HK-2 (cell line): ENCODE data around the gene HIC2.
"Not testable (repeated sequence)": the region's sequence is repeated elsewhere in the genome, so short reads cannot be mapped to it uniquely, and the experiment has no call there.

Experiments used
- DNase-seq: peaks from one replicate; pipeline ENCODE4 v3.0.0-alpha.2; 2018; ENCODE audit not compliant: unreplicated experiment

The HIC2 gene, protein sequence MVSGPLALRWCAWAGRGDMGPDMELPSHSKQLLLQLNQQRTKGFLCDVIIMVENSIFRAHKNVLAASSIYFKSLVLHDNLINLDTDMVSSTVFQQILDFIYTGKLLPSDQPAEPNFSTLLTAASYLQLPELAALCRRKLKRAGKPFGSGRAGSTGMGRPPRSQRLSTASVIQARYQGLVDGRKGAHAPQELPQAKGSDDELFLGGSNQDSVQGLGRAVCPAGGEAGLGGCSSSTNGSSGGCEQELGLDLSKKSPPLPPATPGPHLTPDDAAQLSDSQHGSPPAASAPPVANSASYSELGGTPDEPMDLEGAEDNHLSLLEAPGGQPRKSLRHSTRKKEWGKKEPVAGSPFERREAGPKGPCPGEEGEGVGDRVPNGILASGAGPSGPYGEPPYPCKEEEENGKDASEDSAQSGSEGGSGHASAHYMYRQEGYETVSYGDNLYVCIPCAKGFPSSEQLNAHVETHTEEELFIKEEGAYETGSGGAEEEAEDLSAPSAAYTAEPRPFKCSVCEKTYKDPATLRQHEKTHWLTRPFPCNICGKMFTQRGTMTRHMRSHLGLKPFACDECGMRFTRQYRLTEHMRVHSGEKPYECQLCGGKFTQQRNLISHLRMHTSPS

DNA sequence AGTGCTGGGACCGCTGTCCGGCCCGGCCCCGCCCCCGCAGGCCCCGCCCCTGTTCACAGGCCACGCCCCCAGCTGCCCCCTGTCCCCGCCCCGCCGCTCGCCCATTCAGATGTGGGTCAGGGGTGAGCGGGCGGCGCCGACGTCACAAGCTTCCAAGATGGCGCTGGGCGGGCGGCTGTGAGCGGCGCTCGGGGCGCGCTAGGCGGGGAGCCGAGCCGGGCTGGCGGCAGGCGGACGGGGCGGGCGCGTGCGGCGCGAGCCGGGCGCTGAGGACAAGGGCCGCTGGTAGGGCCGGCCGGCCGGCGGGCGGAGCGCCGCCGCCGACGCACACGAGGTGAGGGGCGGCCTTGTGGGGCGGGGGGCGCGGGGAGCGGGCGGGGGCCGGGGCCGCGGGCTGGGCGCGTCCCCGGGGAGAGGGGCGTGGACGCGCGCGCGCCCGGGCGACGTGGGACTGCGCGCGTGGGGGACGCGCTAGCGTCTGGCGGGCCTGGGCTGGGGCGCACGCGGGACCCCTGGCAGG is at the start of gene HIC2:
Gene HIC2, plus strand, starts transcription at position 145 of the 520 bp plus-strand sequence. CDS start 25,461 bp downstream, outside the sequence.
- DNase-seq = not testable (repeated sequence)

- DNase-seq = not testable (repeated sequence)
Measured at GRCh38 chr22:21368603-21369310, 48.4 kb upstream of the HIC2 start.

- DNase-seq = not testable (repeated sequence)
Measured at GRCh38 chr22:21375880-21376279, 41.3 kb upstream of the HIC2 start.

DNA sequence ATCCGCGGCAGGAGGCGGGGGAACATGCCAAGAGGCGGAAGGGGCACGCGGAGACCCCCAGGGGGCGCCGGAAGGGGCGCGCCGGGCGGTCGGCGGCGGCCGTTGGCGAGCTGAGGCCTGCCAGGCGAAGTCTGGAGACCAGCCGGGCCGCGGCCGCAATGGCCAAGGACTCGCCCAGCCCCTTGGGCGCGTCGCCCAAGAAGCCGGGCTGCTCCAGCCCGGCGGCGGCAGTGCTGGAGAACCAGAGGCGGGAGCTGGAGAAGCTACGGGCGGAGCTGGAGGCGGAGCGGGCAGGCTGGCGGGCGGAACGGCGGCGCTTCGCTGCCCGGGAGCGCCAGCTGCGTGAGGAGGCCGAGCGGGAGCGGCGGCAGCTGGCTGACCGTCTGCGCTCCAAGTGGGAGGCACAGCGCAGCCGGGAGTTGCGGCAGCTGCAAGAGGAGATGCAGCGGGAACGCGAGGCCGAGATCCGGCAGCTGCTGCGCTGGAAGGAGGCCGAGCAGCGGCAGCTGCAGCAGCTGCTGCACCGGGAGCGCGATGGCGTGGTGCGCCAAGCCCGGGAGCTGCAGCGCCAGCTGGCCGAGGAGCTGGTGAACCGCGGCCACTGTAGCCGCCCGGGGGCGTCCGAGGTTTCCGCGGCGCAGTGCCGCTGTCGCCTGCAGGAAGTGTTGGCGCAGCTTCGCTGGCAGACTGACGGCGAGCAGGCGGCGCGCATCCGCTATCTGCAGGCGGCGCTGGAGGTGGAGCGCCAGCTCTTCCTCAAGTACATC is 33.3 kb upstream of the HIC2 start, which contains the start of gene RIMBP3B:
Gene RIMBP3B, plus strand, starts transcription at position 51 of the 767 bp plus-strand sequence. Its CDS starts 108 bp downstream, at position 159.
- not testable (repeated sequence) for DNase-seq

- DNase-seq = not testable (repeated sequence)
Measured at GRCh38 chr22:21384468-21385357, 32.5 kb upstream of the HIC2 start.

DNA sequence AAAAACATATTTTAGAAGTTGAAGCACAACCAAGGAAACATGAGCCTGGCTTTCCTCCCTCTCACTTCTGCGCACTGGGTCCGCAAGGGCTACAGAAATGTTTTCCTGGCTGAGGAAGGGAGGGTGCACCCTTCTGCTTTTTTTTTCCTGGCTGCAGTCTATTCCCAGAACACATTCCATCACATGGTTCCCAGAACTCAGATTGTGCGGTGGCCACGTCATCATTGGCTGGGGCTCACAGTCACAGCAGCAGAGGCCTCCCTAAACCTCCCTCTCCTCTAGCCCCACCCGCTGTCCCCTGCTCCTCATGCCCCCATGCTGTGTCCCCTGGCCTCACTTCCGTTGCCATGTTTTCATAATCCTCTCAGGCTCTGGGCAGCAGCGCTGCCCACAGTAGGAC is 27.7 kb upstream of the HIC2 start:
- DNase-seq = not testable (repeated sequence)

DNA sequence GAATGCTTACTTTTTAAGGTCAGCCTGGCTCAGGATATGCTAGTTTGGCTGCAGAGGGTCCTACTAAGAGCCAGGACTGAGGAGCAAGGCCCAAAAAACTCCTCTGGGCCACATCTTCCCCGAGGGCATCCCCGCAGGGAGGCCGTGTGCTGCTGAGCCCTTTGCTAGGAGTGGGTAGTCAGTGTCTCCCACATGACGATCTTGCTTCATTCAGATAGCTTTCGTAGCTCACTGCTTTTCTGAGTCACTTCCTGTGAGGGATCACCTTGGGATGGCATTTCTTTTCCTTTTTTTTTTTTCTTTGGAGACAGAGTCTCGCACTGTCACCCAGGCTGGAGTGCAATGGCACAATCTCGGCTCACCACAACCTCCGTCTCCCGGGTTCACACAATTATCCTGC is 27.2 kb upstream of the HIC2 start:
- not testable (repeated sequence) for DNase-seq

DNA sequence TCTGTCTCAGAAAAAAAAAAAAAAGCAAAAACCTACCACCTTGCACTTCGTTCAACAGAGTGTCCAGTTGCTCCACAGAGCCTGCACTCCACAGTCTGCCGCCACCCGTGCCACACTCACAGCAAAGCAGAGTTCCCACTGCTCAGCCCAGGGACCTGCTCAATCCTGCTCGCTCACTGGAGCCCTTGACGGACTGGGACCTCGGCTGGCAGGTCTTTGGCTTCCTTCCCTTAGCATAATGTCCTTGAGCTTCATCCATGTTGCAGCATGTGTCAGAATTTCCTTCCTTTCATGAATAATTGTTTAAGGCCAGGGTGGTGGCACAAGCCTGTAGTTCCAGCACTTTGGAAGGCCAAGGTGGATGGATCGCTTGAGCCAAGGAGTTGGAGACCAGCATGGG is 22.6 kb upstream of the HIC2 start:
- DNase-seq = not testable (repeated sequence)

GRCh38 chr22:21401197-21401969 is 15.8 kb upstream of the HIC2 start:
- DNase-seq = not testable (repeated sequence)

DNA sequence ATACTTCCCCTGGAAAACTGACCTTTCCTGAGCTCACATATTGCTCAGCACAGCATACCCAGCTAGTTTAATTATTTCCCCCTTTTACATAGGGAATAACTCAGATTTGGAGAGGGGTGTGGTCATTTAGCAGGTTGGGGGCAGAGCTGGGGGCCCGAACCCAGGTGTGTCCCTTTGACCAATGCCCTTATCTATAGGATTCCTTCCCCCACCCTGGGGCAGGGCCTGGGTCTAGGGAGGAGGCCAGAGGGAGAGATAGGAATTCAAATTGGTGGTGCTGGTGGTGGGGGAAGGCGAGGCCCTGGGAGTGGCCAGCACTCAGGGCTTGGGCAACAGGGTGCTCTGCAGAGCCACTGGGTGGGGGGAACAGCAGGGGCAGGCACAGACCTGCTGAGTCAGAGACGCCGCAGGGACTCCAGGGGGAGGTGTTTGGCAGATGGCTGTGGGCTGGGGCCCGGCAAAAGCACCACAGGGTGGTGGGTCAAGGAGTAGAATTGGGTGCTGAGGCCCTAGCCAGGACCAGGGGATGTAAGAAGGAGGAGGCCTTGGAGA is 14.3 kb upstream of the HIC2 start:
- DNase-seq = not testable (repeated sequence)

GRCh38 chr22:21407139-21407538 is 10.0 kb upstream of the HIC2 start:
- not testable (repeated sequence) for DNase-seq

DNA sequence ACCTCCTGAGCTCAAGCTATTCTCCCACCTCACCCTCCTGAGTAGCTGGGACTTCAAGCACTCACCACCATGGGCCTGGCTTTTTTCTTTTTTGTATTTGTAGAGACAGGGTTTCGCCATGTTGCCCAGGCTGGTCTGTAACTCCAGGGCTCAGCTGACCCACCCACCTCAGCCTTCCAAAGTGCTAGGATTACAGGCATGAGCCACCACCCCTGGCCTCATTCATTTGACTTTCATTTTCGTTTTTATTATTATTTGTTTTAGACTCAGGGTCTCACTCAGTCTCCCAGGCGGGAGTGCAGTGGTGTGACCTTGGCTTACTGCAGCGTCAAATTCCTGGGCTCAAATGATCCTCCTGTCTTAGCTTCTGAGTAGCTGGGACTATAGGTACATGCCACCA is 9.4 kb upstream of the HIC2 start:
- not testable (repeated sequence) for DNase-seq

- DNase-seq = not testable (repeated sequence)
Measured at GRCh38 chr22:21416375-21416774, 796 bp upstream of the HIC2 start.

DNA sequence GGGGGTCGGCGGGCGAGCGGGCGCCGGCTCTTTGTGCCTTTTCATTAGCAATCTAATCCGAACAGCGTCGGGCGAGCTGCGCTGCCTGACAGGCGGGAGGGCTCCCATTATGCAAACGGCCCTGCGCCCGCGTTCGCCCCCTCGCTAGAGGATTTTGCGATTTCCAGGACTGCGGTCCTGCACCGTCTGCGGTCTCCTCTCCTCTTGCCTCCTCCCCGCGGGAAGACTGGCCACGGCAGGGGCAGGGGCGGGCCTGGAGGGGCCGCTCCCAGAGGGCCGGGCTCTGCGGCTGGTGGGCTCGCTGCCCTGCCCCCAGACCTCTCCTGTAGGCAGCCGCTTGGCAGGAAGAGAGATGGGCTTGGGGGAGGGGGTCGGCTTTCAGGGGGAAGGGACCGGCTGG is 682 bp downstream of the HIC2 start:
- not testable (repeated sequence) for DNase-seq

DNA sequence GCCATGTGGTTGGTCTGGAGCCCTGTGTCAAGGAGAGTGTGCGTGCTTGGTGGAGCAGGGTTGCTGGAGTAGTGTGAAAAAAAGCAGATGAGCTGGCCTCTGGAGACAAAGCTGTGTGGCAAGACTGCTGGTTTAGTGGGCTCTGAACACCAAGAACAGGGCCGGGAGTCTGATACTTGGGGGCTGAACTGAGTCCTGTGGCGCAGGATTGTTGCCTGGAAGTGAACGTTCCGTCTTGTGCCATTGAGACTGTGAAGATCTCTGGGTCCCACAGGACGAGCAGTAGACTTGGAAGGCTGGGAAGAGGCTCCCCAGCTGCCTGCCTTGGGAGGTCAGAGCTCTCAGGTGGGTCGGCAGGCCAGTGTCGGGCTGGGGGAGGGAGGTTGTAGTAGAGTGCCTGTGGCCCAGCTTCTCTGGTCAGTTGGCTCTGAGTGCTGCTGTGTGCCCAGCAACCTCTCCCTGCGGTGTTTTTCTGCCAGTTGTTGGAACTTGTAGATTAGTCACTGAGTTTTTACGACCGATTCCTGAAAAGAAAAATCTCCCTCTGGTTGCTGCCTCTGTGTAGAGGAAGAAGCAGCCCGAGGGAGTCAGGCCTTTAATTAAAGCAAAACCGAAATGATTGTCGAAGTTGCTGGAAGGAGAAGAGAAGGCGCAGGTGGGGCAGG is 1.9 kb downstream of the HIC2 start:
- not testable (repeated sequence) for DNase-seq

DNA sequence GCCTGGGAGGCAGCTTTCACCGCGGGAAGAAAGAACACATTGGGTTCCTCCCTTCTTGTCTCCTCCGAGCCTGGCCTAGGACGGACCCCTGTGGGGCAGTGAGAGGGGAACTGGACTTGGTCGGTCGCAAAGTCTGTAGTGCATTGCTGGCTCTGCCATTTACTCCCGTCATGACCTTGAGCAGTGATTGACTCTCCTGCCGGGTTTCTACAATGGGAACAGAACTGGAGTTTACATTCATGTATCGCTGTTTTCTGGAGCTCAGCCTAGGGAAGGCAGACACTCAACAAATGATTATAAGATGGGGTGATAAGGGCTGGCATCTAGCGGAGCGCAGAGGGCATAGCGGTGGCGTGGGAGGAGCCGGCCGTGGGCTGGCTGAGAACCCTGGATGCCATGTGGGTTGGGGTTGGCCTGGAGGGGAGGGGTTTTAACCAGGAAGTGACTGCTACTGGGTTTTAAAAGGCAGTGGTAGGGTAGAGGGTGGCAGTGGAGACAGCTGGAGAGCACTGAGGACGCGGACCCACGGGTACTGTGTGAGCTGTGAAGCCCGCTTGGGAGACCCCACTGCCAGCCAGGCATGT is 3.1 kb downstream of the HIC2 start:
- not testable (repeated sequence) for DNase-seq

DNA sequence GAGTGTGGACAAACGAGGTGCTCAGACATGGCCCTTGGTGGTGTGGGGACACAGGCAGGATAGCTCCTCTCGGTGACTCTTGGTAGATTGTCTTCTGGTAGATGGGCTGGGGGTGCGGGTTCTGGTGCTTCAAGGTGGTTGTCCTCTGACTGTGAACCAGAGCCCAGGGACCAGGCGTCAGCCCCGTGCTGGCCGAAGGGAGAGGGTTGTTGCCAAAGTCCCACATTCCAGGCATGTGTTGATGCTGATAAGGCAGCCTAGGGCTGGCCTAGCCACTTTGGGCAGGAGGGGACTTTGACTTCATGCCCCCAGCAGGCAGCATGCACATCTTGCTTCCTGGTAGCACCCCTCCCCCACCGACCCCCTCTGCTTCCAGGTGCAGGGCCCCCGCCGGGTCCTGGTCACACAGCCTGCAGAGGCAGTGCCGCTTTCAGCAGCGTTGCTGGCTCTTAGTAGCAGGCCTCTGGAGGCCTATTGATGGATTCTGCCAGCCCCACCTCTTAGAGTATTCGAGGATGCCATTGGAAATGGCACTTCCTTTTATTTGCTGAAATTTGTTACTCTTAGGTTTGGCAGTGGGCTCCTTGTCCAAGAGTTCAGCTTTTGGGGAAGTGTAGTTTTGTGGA is 7.0 kb downstream of the HIC2 start:
- not testable (repeated sequence) for DNase-seq
